ENCODE results near the gene MFAP4. TPM values are rescaled to one million over a fixed set of nuclear protein-coding genes. Genes with fewer than 3 reads are reported as not detected.

MFAP4 gene
- polyA plus RNA-seq, 1 donor from 2014 or later, result not detected

GRCh38 chr17:19409066-19409465, 22.1 kb upstream of the MFAP4 start:
- no peak overlapping the region for H3K27ac ChIP-seq (ENCODE audit: low read length)
- H3K27me3 ChIP-seq (ENCODE audit: insufficient read depth, low read depth, low read length), result no peaks in the 10 kb centered on the region
- no peak overlapping the region for H3K9ac ChIP-seq (ENCODE audit: low read length)
- H4K20me1 ChIP-seq (ENCODE audit: insufficient read depth), result no peaks in the 10 kb centered on the region
- H3K9me2 ChIP-seq (ENCODE audit: insufficient read depth, low read length), result no peaks in the 10 kb centered on the region
- TF ChIP-seq MXI1 (conservative IDR thresholded peaks at IDR 0.05; ENCODE audit: poor library complexity, severe bottlenecking), result no peak
- TF ChIP-seq RAD21 (conservative IDR thresholded peaks at IDR 0.05), result no peak
- TF ChIP-seq REST (IDR thresholded peaks at IDR 0.05; ENCODE audit: borderline replicate concordance), result no peak
- no peak for TF ChIP-seq TAF1 (IDR thresholded peaks at IDR 0.05; ENCODE audit: low read depth)
- no peak for TF ChIP-seq POLR2AphosphoS5 (IDR thresholded peaks at IDR 0.05)
- TF ChIP-seq EP300 (conservative IDR thresholded peaks at IDR 0.05; ENCODE audit: poor library complexity, severe bottlenecking), result no peak
- TF ChIP-seq CTCF (IDR thresholded peaks at IDR 0.05; ENCODE audit: poor library complexity, severe bottlenecking), result no peak
- TF ChIP-seq EZH2 (IDR thresholded peaks at IDR 0.05; ENCODE audit: borderline replicate concordance, insufficient read depth, low read length, poor library complexity, severe bottlenecking), result no peak
- TF ChIP-seq SMC3 (conservative IDR thresholded peaks at IDR 0.05; ENCODE audit: poor library complexity), result no peak
- no peak overlapping the region for H3K4me2 ChIP-seq (ENCODE audit: low read length)
- H3K9me3 ChIP-seq (ENCODE audit: low read length), result no peaks in the 10 kb centered on the region
- no peak overlapping the region for H3K4me3 ChIP-seq (ENCODE audit: low read length)
- H3K79me2 ChIP-seq (replicated peaks; ENCODE audit: insufficient read depth, low read length), result no peaks in the 10 kb centered on the region
- no peak overlapping the region for H2AFZ ChIP-seq (ENCODE audit: low read depth, low read length)
- H3K36me3 ChIP-seq (ENCODE audit: insufficient read depth, low read length), result no peaks in the 10 kb centered on the region
- H3F3A ChIP-seq (ENCODE audit: insufficient read depth, low read length, poor library complexity, severe bottlenecking), result no peaks in the 10 kb centered on the region

- Histone ChIP-seq H3K9ac (ENCODE audit: low read length) (no peak overlapping the region), H3F3A (ENCODE audit: insufficient read depth, low read length, poor library complexity, severe bottlenecking) (no peaks in the 10 kb centered on the region), H2AFZ (ENCODE audit: low read depth, low read length) (no peak overlapping the region), H3K9me2 (ENCODE audit: insufficient read depth, low read length) (no peaks in the 10 kb centered on the region), H3K79me2 (replicated peaks; ENCODE audit: insufficient read depth, low read length) (no peaks in the 10 kb centered on the region), H3K36me3 (ENCODE audit: insufficient read depth, low read length) (no peaks in the 10 kb centered on the region), H4K20me1 (ENCODE audit: insufficient read depth) (no peaks in the 10 kb centered on the region), H3K9me3 (ENCODE audit: low read length) (no peaks in the 10 kb centered on the region), H3K27me3 (ENCODE audit: insufficient read depth, low read depth, low read length) (no peaks in the 10 kb centered on the region), H3K27ac (ENCODE audit: low read length) (no peak overlapping the region), H3K4me3 (ENCODE audit: low read length) (no peak overlapping the region), H3K4me2 (ENCODE audit: low read length) (no peak overlapping the region)
- TF ChIP-seq EP300 (conservative IDR thresholded peaks at IDR 0.05; ENCODE audit: poor library complexity, severe bottlenecking) (no peak), RAD21 (conservative IDR thresholded peaks at IDR 0.05) (no peak), SMC3 (conservative IDR thresholded peaks at IDR 0.05; ENCODE audit: poor library complexity) (no peak), REST (IDR thresholded peaks at IDR 0.05; ENCODE audit: borderline replicate concordance) (no peak)
Measured at GRCh38 chr17:19408346-19408710, 21.3 kb upstream of the MFAP4 start.

All from neural cell (in vitro differentiated cells).